HepG2 (cell line): ENCODE results near the gene PPP2R5D. TPM values are rescaled to one million over a fixed set of nuclear protein-coding genes. Genes with fewer than 3 reads are reported as not detected.

Experiments
- ATAC-seq: fragments of 200-7000 bp; cut with Tn5 transposase; 3 replicates; pipeline ENCODE4 v1.9.1; 2020; ENCODE audit warnings: mild to moderate bottlenecking, moderate library complexity
- BruUV-seq: library from RNA; stranded (reverse); fragments of 400-500 nt; replicated peaks from 2 replicates; lab custom pipeline; 2021; lab: Mats Ljungman, UMichigan
- CTCF ChIA-PET: fragments of 300-600 bp; formaldehyde crosslinking; extraction: SDS; loops from one replicate; lab custom pipeline; 2021; ENCODE audit warnings: low total read pairs, inconsistent platforms, low intra/inter-chr PET ratio; lab: Yijun Ruan, JAX
- POLR2A ChIA-PET: fragments of 350-600 bp; sonication (Branson Sonifier 250); formaldehyde crosslinking; loops from one replicate; lab custom pipeline; 2020; ENCODE audit warnings: antibody characterized with exemption, inconsistent platforms; lab: Yijun Ruan, JAX
- DNase-seq: peaks from one replicate; pipeline ENCODE4 v3.0.0-alpha.2; 2015; ENCODE audit warnings: low spot score
- FAIRE-seq: peaks from 3 replicates; lab custom pipeline; 2011; peaks lifted over from hg19 to GRCh38; lab: Jason Lieb, UNC
- H2AFZ ChIP-seq: one replicate; pipeline ENCODE4 v1.6.1; 2011; ENCODE audit warnings: low read length, inconsistent platforms
- H3K27ac ChIP-seq: fragments of 300-600 bp; 3 replicates; pipeline ENCODE4 v1.8.0; 2011; ENCODE audit warnings: mixed run types, mild to moderate bottlenecking, mixed read lengths, low read length, inconsistent platforms; ENCODE audit not compliant: insufficient read depth; ENCODE audit errors: extremely low read length
- H3K27me3 ChIP-seq, 2 experiments: fragments of 200-600 bp in 1 of 2; 2 replicates in 1 of 2; 3 replicates in 1 of 2; pipeline versions ENCODE4 v1.6.0 to v1.8.0; 2011; ENCODE audit warnings: low read length in 2 of 2, mild to moderate bottlenecking in 2 of 2, moderate library complexity in 2 of 2, inconsistent platforms in 1 of 2; ENCODE audit not compliant: insufficient read depth in 2 of 2, control insufficient read depth in 1 of 2
- H3K36me3 ChIP-seq, 2 experiments: fragments of 200-600 bp in 1 of 2; replicated peaks in 1 of 2; 2 replicates in 1 of 2; 3 replicates in 1 of 2; pipeline versions ENCODE4 v1.5.1 to v1.8.0; 2011; ENCODE audit warnings: low read length in 2 of 2, inconsistent platforms in 1 of 2; ENCODE audit not compliant: insufficient read depth in 2 of 2, control insufficient read depth in 1 of 2
- H3K4me1 ChIP-seq: 2 replicates; pipeline ENCODE4 v1.5.1; 2012; ENCODE audit warnings: low read length, inconsistent platforms; ENCODE audit not compliant: insufficient read depth
- H3K4me2 ChIP-seq: 2 replicates; pipeline ENCODE4 v1.6.0; 2011; ENCODE audit warnings: low read depth, low read length, inconsistent platforms
- H3K4me3 ChIP-seq, 3 experiments: fragments of 200-600 bp in 1 of 3; sonication (generic), shearing (Covaris generic) in 1 of 3; replicated peaks in 1 of 3; 2 replicates each; pipeline ENCODE4 v1.5.1; 2011 to 2016; ENCODE audit warnings: low read length in 3 of 3, inconsistent platforms in 2 of 3, low read depth in 2 of 3, mild to moderate bottlenecking in 2 of 3, control low read depth in 1 of 3, mixed read lengths in 1 of 3; ENCODE audit not compliant: insufficient read depth in 1 of 3
- H3K79me2 ChIP-seq: one replicate; pipeline ENCODE4 v1.6.1; 2011; ENCODE audit warnings: low read length, inconsistent platforms; ENCODE audit not compliant: insufficient read depth
- H3K9ac ChIP-seq: 2 replicates; pipeline ENCODE4 v1.6.0; 2011; ENCODE audit warnings: mild to moderate bottlenecking, low read depth, low read length, inconsistent platforms; ENCODE audit not compliant: insufficient read depth
- H3K9me3 ChIP-seq: 2 replicates; pipeline ENCODE4 v1.5.1; 2012; ENCODE audit warnings: mild to moderate bottlenecking, low read length
- H4K20me1 ChIP-seq: 2 replicates; pipeline ENCODE4 v1.6.0; 2011; ENCODE audit warnings: inconsistent platforms, mild to moderate bottlenecking, low read length, moderate library complexity; ENCODE audit not compliant: insufficient read depth
- HNF1A ChIP-seq, 2 experiments: sonication (generic) in 1 of 2; formaldehyde crosslinking in 1 of 2; IDR thresholded peaks; 2 replicates each; pipeline versions ENCODE4 v1.4.0 to v1.6.1; 2016 to 2020; ENCODE audit warnings: borderline replicate concordance in 1 of 2, low read depth in 1 of 2, mild to moderate bottlenecking in 1 of 2, missing genetic modification reagents in 1 of 2
- HOXA5 ChIP-seq: sonication (generic); formaldehyde crosslinking; IDR thresholded peaks from 2 replicates; pipeline ENCODE4 v1.4.0; 2020; ENCODE audit warnings: missing genetic modification reagents
- KMT2A ChIP-seq: sonication (generic); formaldehyde crosslinking; IDR thresholded peaks from 2 replicates; pipeline ENCODE4 v1.4.0; 2020; ENCODE audit warnings: missing genetic modification reagents
- MAZ ChIP-seq, 2 experiments: sonication (generic) in 1 of 2; formaldehyde crosslinking in 1 of 2; IDR thresholded peaks; 2 replicates each; pipeline versions ENCODE4 v1.5.0 to v1.6.1; 2012 to 2020; ENCODE audit warnings: low read depth in 2 of 2, mild to moderate bottlenecking in 2 of 2, borderline replicate concordance in 1 of 2, improper control_type of control experiment in 1 of 2, low read length in 1 of 2, missing genetic modification reagents in 1 of 2, moderate library complexity in 1 of 2
- NFATC3 ChIP-seq: sonication (generic); formaldehyde crosslinking; IDR thresholded peaks from 2 replicates; pipeline ENCODE4 v1.5.1; 2020; ENCODE audit warnings: mild to moderate bottlenecking, missing genetic modification reagents
- SMAD1 ChIP-seq: sonication (generic); formaldehyde crosslinking; IDR thresholded peaks from 2 replicates; pipeline ENCODE4 v1.4.0; 2020; ENCODE audit warnings: missing genetic modification reagents, low read depth, mild to moderate bottlenecking, borderline replicate concordance
- ZBTB40 ChIP-seq, 2 experiments: fragments of 450-650 bp in 1 of 2; sonication (generic) in 1 of 2; formaldehyde crosslinking in 1 of 2; IDR thresholded peaks; 2 replicates each; pipeline versions ENCODE4 v1.6.1 to v1.8.0; 2016 to 2022; ENCODE audit warnings: antibody characterized with exemption in 1 of 2, mild to moderate bottlenecking in 1 of 2, missing genetic modification reagents in 1 of 2
- ZNF101 ChIP-seq: sonication (generic); formaldehyde crosslinking; IDR thresholded peaks from 2 replicates; pipeline ENCODE4 v1.4.0; 2020; ENCODE audit warnings: mild to moderate bottlenecking, low read depth, missing genetic modification reagents, borderline replicate concordance
- ZZZ3 ChIP-seq: sonication (generic); formaldehyde crosslinking; IDR thresholded peaks from 2 replicates; pipeline ENCODE4 v1.4.0; 2020; ENCODE audit warnings: missing genetic modification reagents, mild to moderate bottlenecking, borderline replicate concordance
- WGBS: methylation state at CpG from one replicate; pipeline ENCODE4 v1.1.6; 2017; ENCODE audit warnings: low lambda C conversion rate; 5-methylcytosine and 5-hydroxymethylcytosine counted together
- in situ Hi-C: cut with HindIII; loops from 2 replicates; pipeline ENCODE4 v1.10.0; 2017; ENCODE audit warnings: low pct_unique_long_range_greater_than_20kb; ENCODE audit not compliant: extremely low pct_ligation_motif_present
- intact Hi-C: fragments of 100-400 bp; cut with micrococcal nuclease; formaldehyde crosslinking; loops from one replicate; pipeline ENCODE4 v1.10.0; 2022; ENCODE audit not compliant: unreplicated experiment
- polyA plus RNA-seq, 8 experiments: library from polyadenylated mRNA; depleted of rRNA in 3 of 8; stranded (reverse) in 7 of 8; unstranded in 1 of 8; fragments of >200 nt; fragmentation: Illumina TruSeq in 4 of 8; extraction: Trizol in 4 of 8; gene quantifications; 2 replicates each; pipeline versions ENCODE4 v1.2.1 to v1.2.3, GENCODE V29; 2011 to 2016; ENCODE audit warnings: low read depth in 4 of 8, missing spikeins in 1 of 8, mixed read lengths in 1 of 8; ENCODE audit not compliant: insufficient read depth in 1 of 8
- total RNA-seq, 5 experiments: library from RNA; depleted of rRNA; stranded (reverse); fragments of >200 nt; fragmentation: Illumina TruSeq; extraction: Trizol; gene quantifications; 2 replicates each; pipeline ENCODE4 v1.2.3, GENCODE V29; 2016; ENCODE audit warnings: low read depth in 1 of 5

The PPP2R5D gene
- total and polyA plus RNA-seq, 2 of the 13 experiments (the other 11 are each of a cell fraction or from before 2014, with no cell fraction given), result 53.7 to 60.4 TPM

GRCh38 chr6:42969431-42969830 lies 14.9 kb upstream of the PPP2R5D start:
- Histone ChIP-seq H3K27me3 (no peaks in the 10 kb centered on the region), H4K20me1 (no peaks in the 10 kb centered on the region), H3K9me3 (no peaks in the 10 kb centered on the region), H3K79me2 (no peaks in the 10 kb centered on the region), H3K36me3 (no peaks in the 10 kb centered on the region), H3K4me1 (peaks cover 47% of the 10 kb centered on the region), H3K4me3 (no peak overlapping the region), H3K4me2 (peak overlapping the region; percentile 26; the same call in 1 of the 2 replicates), H3K9ac (0 out of 2 replicates have a peak overlapping the region, but pooled peaks have one; percentile 13), H2AFZ (no peak overlapping the region), H3K27ac (peak overlapping the region; percentile 53)
- ATAC-seq (peak; percentile 41), DNase-seq (no peak), FAIRE-seq (no peak)
- WGBS, result 63% methylated on average over 1 of the region's 2 CpGs
- intact Hi-C loops, result no loop called here
- ChIA-PET POLR2A (interaction anchor here (1.0 to 3.4 kb wide), 10 partner anchors 8 to 84 kb away, joined by 3 to 38 read pairs (median 8); partner anchors contain the start of genes CNPY3, CUL7, GNMT and KLHDC3), CTCF (no interaction called here)
- BruUV-seq, result no TSS peak
- in situ Hi-C loops, result no loop called here
- TF ChIP-seq NFATC3 (no peak), HNF1A (IDR thresholded peaks at IDR 0.05; ENCODE audit: low read depth) (no peak), HNF1A (CRISPR knock-in tag; IDR thresholded peaks at IDR 0.05; ENCODE audit: borderline replicate concordance) (0 out of 2 replicates have a peak, but pooled peaks have one; percentile 16), KMT2A (CRISPR knock-in tag) (no peak), ZBTB40 (IDR thresholded peaks at IDR 0.05) (no peak), ZBTB40 (CRISPR knock-in tag; IDR thresholded peaks at IDR 0.05) (no peak), HOXA5 (no peak), SMAD1 (CRISPR knock-in tag) (0 out of 2 replicates have a peak, but pooled peaks have one; percentile 51), ZNF101 (CRISPR knock-in tag) (no peak), ZZZ3 (CRISPR knock-in tag) (0 out of 2 replicates have a peak, but pooled peaks have one; percentile 48), MAZ (IDR thresholded peaks at IDR 0.05; ENCODE audit: borderline replicate concordance, low read depth, low read length) (0 out of 2 replicates have a peak, but pooled peaks have one; percentile 1), MAZ (CRISPR knock-in tag; IDR thresholded peaks at IDR 0.05; ENCODE audit: low read depth) (no peak)
